SK-N-SH treated with all-trans-retinoic acid at 6 μM for 48 hours (cell line): ENCODE results near the gene THSD8.
"Not testable (repeated sequence)": the region's sequence is repeated elsewhere in the genome, so short reads cannot be mapped to it uniquely, and the experiment has no call there.

Experiments used
- ATAC-seq: fragments of 200-7000 bp; cut with Tn5 transposase; 3 replicates; pipeline ENCODE4 v1.9.1; 2020; ENCODE audit warnings: mild to moderate bottlenecking, moderate library complexity
- ARNTL ChIP-seq: fragments of 450-650 bp; formaldehyde crosslinking; IDR thresholded peaks from 2 replicates; pipeline ENCODE4 v1.5.0; 2020; ENCODE audit warnings: low read depth, mild to moderate bottlenecking, moderate library complexity, borderline replicate concordance
- BACH2 ChIP-seq: fragments of 250-450 bp; sonication (Bioruptor Pico); IDR thresholded peaks from 2 replicates; pipeline ENCODE4 v1.9.0; 2021; ENCODE audit warnings: mild to moderate bottlenecking, borderline replicate concordance
- ISL1 ChIP-seq: fragments of 250-450 bp; sonication (Bioruptor Pico); IDR thresholded peaks from 2 replicates; pipeline ENCODE4 v2.1.2; 2022; ENCODE audit warnings: mild to moderate bottlenecking, moderate library complexity
- PPARA ChIP-seq: fragments of 250-450 bp; sonication (Bioruptor Pico); IDR thresholded peaks from 2 replicates; pipeline ENCODE4 v1.5.0; 2020; ENCODE audit warnings: mild to moderate bottlenecking, borderline replicate concordance
- RARB ChIP-seq: fragments of 250-450 bp; sonication (Bioruptor Pico); IDR thresholded peaks from 2 replicates; pipeline ENCODE4 v1.8.0; 2021; ENCODE audit warnings: mild to moderate bottlenecking, moderate library complexity
- SNAI2 ChIP-seq: fragments of 250-450 bp; sonication (Bioruptor Pico); IDR thresholded peaks from 2 replicates; pipeline ENCODE4 v1.5.0; 2020; ENCODE audit warnings: mild to moderate bottlenecking, moderate library complexity
- TCF4 ChIP-seq: fragments of 250-450 bp; sonication (Bioruptor Pico); IDR thresholded peaks from 2 replicates; pipeline ENCODE4 v1.8.0; 2021; ENCODE audit warnings: mild to moderate bottlenecking, moderate library complexity, borderline replicate concordance
- TOX ChIP-seq: fragments of 250-450 bp; sonication (Bioruptor Pico); IDR thresholded peaks from 2 replicates; pipeline ENCODE4 v1.8.0; 2021; ENCODE audit warnings: mild to moderate bottlenecking, moderate library complexity, borderline replicate concordance
- ZC3H10 ChIP-seq: fragments of 250-450 bp; sonication (Bioruptor Pico); IDR thresholded peaks from 2 replicates; pipeline ENCODE4 v1.5.1; 2021; ENCODE audit warnings: mild to moderate bottlenecking, moderate library complexity
- ZFP3 ChIP-seq: fragments of 250-450 bp; sonication (Bioruptor Pico); IDR thresholded peaks from 2 replicates; pipeline ENCODE4 v1.5.0; 2020; ENCODE audit warnings: mild to moderate bottlenecking, moderate library complexity
- ZFP30 ChIP-seq: fragments of 450-650 bp; formaldehyde crosslinking; IDR thresholded peaks from 2 replicates; pipeline ENCODE4 v1.5.0; 2022; ENCODE audit warnings: mild to moderate bottlenecking, moderate library complexity
- ZNF565 ChIP-seq: fragments of 450-650 bp; formaldehyde crosslinking; conservative IDR thresholded peaks from 2 replicates; pipeline ENCODE4 v1.5.0; 2020; ENCODE audit warnings: low read depth, mild to moderate bottlenecking, moderate library complexity
- ZNF8 ChIP-seq: fragments of 450-650 bp; formaldehyde crosslinking; IDR thresholded peaks from 2 replicates; pipeline ENCODE4 v1.5.0; 2020; ENCODE audit warnings: mild to moderate bottlenecking, moderate library complexity
- TF ChIP-seq, protein P1 (sequence below): fragments of 250-450 bp; sonication (Bioruptor Pico); IDR thresholded peaks from 2 replicates; pipeline ENCODE4 v1.5.1; 2020; ENCODE audit warnings: low read depth, mild to moderate bottlenecking, moderate library complexity
- TF ChIP-seq, protein P2 (sequence below): fragments of 250-450 bp; sonication (Bioruptor Pico); IDR thresholded peaks from 2 replicates; pipeline ENCODE4 v1.5.0; 2020; ENCODE audit warnings: mild to moderate bottlenecking, moderate library complexity
- TF ChIP-seq, protein P3 (sequence below): fragments of 250-450 bp; sonication (Bioruptor Pico); IDR thresholded peaks from 2 replicates; pipeline ENCODE4 v1.8.0; 2020; ENCODE audit warnings: mild to moderate bottlenecking, moderate library complexity, borderline replicate concordance

Gene THSD8

DNA sequence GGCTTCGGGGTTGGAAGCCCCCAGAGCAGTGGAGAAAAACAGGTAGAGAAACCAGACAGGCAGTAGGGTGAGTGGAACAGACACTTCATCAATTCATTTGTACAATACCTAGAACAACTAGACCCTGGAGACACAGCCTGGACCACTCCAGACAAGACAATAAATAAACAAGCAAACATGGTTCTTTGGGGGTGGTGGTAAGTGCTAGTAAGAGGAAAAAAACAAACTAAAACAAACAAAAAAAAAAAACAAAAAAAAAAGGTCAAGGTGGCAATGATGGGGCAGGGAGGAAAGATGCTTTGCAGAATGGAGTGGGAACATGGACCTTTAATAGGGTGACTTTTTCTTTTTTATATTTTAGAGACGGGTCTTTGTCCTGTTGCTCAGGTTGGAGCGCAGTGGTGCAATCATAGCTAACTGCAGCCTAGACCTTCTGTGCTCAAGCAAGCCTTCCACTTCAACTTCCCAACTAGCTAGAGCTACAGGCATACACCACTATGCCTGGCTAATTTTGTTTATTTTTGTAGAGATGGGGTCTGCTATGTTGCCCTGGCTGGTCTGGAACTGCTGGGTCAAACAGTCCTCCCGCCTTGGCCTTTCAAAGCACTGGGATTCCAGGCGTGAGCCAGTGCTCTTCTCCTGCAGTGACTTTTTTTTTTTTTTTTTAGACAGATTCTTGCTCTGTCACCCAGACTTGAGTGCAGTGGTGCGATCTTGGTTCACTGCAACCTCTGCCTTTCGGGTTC, 7.5 kb upstream of the THSD8 start:
- ATAC-seq: no peak
- TF ChIP-seq ISL1 (CRISPR knock-in tag) (no peak), SNAI2 (CRISPR knock-in tag) (no peak), RARB (CRISPR knock-in tag) (no peak), ZFP30 (no peak), TOX (CRISPR knock-in tag) (0 out of 2 replicates have a peak, but pooled peaks have one; percentile 3)
- TF ChIP-seq, protein P1, sequence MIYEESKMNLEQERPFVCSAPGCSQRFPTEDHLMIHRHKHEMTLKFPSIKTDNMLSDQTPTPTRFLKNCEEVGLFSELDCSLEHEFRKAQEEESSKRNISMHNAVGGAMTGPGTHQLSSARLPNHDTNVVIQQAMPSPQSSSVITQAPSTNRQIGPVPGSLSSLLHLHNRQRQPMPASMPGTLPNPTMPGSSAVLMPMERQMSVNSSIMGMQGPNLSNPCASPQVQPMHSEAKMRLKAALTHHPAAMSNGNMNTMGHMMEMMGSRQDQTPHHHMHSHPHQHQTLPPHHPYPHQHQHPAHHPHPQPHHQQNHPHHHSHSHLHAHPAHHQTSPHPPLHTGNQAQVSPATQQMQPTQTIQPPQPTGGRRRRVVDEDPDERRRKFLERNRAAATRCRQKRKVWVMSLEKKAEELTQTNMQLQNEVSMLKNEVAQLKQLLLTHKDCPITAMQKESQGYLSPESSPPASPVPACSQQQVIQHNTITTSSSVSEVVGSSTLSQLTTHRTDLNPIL (CRISPR knock-in tag): peak; percentile 44

- ATAC-seq: no peak
- TF ChIP-seq, protein P2, sequence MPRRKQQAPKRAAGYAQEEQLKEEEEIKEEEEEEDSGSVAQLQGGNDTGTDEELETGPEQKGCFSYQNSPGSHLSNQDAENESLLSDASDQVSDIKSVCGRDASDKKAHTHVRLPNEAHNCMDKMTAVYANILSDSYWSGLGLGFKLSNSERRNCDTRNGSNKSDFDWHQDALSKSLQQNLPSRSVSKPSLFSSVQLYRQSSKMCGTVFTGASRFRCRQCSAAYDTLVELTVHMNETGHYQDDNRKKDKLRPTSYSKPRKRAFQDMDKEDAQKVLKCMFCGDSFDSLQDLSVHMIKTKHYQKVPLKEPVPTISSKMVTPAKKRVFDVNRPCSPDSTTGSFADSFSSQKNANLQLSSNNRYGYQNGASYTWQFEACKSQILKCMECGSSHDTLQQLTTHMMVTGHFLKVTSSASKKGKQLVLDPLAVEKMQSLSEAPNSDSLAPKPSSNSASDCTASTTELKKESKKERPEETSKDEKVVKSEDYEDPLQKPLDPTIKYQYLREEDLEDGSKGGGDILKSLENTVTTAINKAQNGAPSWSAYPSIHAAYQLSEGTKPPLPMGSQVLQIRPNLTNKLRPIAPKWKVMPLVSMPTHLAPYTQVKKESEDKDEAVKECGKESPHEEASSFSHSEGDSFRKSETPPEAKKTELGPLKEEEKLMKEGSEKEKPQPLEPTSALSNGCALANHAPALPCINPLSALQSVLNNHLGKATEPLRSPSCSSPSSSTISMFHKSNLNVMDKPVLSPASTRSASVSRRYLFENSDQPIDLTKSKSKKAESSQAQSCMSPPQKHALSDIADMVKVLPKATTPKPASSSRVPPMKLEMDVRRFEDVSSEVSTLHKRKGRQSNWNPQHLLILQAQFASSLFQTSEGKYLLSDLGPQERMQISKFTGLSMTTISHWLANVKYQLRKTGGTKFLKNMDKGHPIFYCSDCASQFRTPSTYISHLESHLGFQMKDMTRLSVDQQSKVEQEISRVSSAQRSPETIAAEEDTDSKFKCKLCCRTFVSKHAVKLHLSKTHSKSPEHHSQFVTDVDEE (CRISPR knock-in tag): no peak
- TF ChIP-seq ZNF565: no peak
Measured at GRCh38 chr19:12794971-12795381, 6.9 kb upstream of the THSD8 start.

DNA sequence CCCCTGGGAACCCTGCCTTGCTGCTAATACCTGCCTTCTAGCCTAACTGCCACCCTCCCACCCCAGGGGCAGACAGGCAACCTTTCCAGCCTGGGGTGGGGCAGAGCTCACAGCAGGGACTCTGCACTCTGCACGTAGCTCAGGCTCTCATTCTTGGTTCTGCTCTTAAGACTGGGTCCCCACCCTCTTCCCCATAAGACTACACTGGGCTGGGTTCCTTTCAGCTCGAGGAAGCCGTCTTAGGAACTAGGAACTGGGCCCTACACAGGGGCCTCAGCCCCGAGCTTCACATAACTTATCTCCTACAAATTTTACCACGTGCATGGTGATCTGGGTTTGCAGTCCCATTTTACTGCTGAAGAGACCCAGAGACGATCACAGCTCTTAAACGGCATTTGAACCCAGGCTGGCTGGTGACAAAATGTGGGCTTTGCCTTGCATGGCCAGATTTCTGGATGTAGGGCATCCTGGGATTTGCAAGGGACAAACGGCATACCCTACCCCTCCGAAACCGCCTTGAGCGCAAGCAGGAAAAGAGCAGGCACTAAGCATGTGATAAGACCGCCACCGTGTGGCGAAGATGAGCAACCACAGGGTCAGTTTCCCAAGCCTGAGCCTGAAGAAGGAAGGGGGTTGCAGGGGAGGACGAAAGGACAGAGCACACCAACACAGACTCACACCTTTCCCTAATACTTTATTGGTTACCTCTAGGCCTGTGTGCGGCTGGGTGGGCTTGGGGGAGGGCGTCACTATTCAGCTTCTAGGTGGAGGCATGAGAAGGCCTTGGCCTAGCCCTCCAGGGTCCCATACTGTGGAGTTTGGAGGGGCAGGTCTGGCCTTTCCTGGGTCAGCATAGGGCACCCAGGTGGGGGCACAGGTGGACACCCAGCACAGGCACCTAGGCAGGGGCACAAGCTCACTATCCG, 5.5 kb upstream of the THSD8 start:
- peak; percentile 29 for ATAC-seq
- TF ChIP-seq ZNF8 (CRISPR knock-in tag): no peak

DNA sequence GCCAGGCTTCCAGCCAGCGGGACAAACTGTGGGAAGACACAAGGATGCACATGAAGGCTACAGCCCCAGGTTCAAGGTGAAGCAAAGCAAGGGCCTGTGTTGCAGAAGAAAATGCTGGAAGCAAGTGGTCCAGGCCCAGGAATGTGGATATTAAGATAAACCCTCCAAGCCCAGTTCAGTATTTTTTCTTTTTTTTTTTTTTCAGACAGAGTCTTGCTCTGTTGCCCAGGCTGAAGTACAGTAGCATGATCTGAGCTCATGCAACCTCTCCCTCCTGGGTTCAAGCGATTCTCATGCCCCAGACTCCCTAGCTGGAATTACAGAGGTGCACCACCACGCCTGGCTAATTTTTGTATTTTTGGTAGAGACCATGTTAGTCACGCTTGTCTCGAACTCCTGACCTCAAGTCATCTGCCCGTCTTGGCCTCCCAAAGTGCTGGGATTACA, 4.7 kb upstream of the THSD8 start:
- TF ChIP-seq RARB (CRISPR knock-in tag) (no peak), ZC3H10 (CRISPR knock-in tag) (no peak), TCF4 (no peak), ZFP3 (CRISPR knock-in tag) (no peak), ZNF8 (CRISPR knock-in tag) (no peak)
- TF ChIP-seq, protein P2 (CRISPR knock-in tag): no peak
- no peak for ATAC-seq

- ATAC-seq: not testable (repeated sequence)
Measured at GRCh38 chr19:12797607-12798006, 4.3 kb upstream of the THSD8 start.

DNA sequence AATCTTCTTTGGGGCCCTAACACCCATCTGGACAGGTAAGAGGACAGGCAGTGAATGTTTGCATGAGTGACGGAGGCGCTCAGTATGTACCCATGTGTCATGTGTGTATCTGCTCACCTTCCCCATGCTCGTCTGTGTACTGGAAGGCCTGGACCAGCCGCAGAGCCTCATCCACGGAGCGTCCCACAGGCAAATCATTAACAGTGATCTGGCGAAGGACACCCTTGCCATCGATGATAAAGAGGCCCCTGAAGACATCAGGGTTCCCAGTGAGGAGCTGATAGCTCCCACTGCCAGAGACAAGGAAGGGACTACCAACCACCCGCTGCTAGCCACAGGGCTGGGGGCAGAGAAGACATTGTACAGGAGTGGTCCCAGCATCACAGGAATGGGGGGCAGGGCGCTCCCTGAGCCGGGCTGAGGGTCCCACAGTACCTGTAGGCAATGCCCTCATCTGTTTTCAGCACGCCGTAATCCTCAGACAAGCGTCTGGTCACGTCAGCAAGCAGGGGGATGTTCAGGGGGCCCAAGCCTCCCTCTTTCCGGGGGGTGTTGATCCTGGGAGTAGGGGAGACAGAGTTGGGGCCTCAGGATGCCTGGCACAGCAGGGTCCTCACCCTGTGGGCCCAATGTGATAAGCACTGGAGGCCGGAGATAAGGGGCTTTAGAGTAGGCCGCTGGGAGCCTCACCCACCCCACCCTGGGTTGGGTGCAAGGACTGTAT, 2.0 kb upstream of the THSD8 start:
- ATAC-seq: no peak
- TF ChIP-seq RARB (CRISPR knock-in tag) (no peak), ISL1 (CRISPR knock-in tag) (no peak), ZNF8 (CRISPR knock-in tag) (no peak), ZFP3 (CRISPR knock-in tag) (no peak), BACH2 (CRISPR knock-in tag) (no peak), ZNF565 (no peak), ZFP30 (no peak), ARNTL (no peak), PPARA (CRISPR knock-in tag) (no peak)
- TF ChIP-seq, protein P1 (CRISPR knock-in tag): no peak
- TF ChIP-seq, protein P3, sequence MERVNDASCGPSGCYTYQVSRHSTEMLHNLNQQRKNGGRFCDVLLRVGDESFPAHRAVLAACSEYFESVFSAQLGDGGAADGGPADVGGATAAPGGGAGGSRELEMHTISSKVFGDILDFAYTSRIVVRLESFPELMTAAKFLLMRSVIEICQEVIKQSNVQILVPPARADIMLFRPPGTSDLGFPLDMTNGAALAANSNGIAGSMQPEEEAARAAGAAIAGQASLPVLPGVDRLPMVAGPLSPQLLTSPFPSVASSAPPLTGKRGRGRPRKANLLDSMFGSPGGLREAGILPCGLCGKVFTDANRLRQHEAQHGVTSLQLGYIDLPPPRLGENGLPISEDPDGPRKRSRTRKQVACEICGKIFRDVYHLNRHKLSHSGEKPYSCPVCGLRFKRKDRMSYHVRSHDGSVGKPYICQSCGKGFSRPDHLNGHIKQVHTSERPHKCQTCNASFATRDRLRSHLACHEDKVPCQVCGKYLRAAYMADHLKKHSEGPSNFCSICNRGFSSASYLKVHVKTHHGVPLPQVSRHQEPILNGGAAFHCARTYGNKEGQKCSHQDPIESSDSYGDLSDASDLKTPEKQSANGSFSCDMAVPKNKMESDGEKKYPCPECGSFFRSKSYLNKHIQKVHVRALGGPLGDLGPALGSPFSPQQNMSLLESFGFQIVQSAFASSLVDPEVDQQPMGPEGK (CRISPR knock-in tag): no peak
